HepG2 (cell line): Measurements from ENCODE around the gene PPHLN1. TPM values are rescaled to one million over a fixed set of nuclear protein-coding genes. Genes with fewer than 3 reads are reported as not detected.

Source experiments
- ATAC-seq: fragments of 200-7000 bp; cut with Tn5 transposase; 3 replicates; pipeline ENCODE4 v1.9.1; 2020; ENCODE audit warnings: mild to moderate bottlenecking, moderate library complexity
- BruUV-seq: library from RNA; stranded (reverse); fragments of 400-500 nt; replicated peaks from 2 replicates; lab custom pipeline; 2021; lab: Mats Ljungman, UMichigan
- CTCF ChIA-PET: fragments of 300-600 bp; formaldehyde crosslinking; extraction: SDS; loops from one replicate; lab custom pipeline; 2021; ENCODE audit warnings: low total read pairs, inconsistent platforms, low intra/inter-chr PET ratio; lab: Yijun Ruan, JAX
- POLR2A ChIA-PET: fragments of 350-600 bp; sonication (Branson Sonifier 250); formaldehyde crosslinking; loops from one replicate; lab custom pipeline; 2020; ENCODE audit warnings: antibody characterized with exemption, inconsistent platforms; lab: Yijun Ruan, JAX
- DNase-seq: peaks from one replicate; pipeline ENCODE4 v3.0.0-alpha.2; 2015; ENCODE audit warnings: low spot score
- FAIRE-seq: peaks from 3 replicates; lab custom pipeline; 2011; peaks lifted over from hg19 to GRCh38; lab: Jason Lieb, UNC
- H2AFZ ChIP-seq: one replicate; pipeline ENCODE4 v1.6.1; 2011; ENCODE audit warnings: low read length, inconsistent platforms
- H3K27ac ChIP-seq: fragments of 300-600 bp; 3 replicates; pipeline ENCODE4 v1.8.0; 2011; ENCODE audit warnings: mixed run types, mild to moderate bottlenecking, mixed read lengths, low read length, inconsistent platforms; ENCODE audit not compliant: insufficient read depth; ENCODE audit errors: extremely low read length
- H3K27me3 ChIP-seq, 2 experiments: fragments of 200-600 bp in 1 of 2; 2 replicates in 1 of 2; 3 replicates in 1 of 2; pipeline versions ENCODE4 v1.6.0 to v1.8.0; 2011; ENCODE audit warnings: low read length in 2 of 2, mild to moderate bottlenecking in 2 of 2, moderate library complexity in 2 of 2, inconsistent platforms in 1 of 2; ENCODE audit not compliant: insufficient read depth in 2 of 2, control insufficient read depth in 1 of 2
- H3K36me3 ChIP-seq, 2 experiments: fragments of 200-600 bp in 1 of 2; replicated peaks in 1 of 2; 2 replicates in 1 of 2; 3 replicates in 1 of 2; pipeline versions ENCODE4 v1.5.1 to v1.8.0; 2011; ENCODE audit warnings: low read length in 2 of 2, inconsistent platforms in 1 of 2; ENCODE audit not compliant: insufficient read depth in 2 of 2, control insufficient read depth in 1 of 2
- H3K4me1 ChIP-seq: 2 replicates; pipeline ENCODE4 v1.5.1; 2012; ENCODE audit warnings: low read length, inconsistent platforms; ENCODE audit not compliant: insufficient read depth
- H3K4me2 ChIP-seq: 2 replicates; pipeline ENCODE4 v1.6.0; 2011; ENCODE audit warnings: low read depth, low read length, inconsistent platforms
- H3K4me3 ChIP-seq, 3 experiments: fragments of 200-600 bp in 1 of 3; sonication (generic), shearing (Covaris generic) in 1 of 3; replicated peaks in 1 of 3; 2 replicates each; pipeline ENCODE4 v1.5.1; 2011 to 2016; ENCODE audit warnings: low read length in 3 of 3, inconsistent platforms in 2 of 3, low read depth in 2 of 3, mild to moderate bottlenecking in 2 of 3, control low read depth in 1 of 3, mixed read lengths in 1 of 3; ENCODE audit not compliant: insufficient read depth in 1 of 3
- H3K79me2 ChIP-seq: one replicate; pipeline ENCODE4 v1.6.1; 2011; ENCODE audit warnings: low read length, inconsistent platforms; ENCODE audit not compliant: insufficient read depth
- H3K9ac ChIP-seq: 2 replicates; pipeline ENCODE4 v1.6.0; 2011; ENCODE audit warnings: mild to moderate bottlenecking, low read depth, low read length, inconsistent platforms; ENCODE audit not compliant: insufficient read depth
- H3K9me3 ChIP-seq: 2 replicates; pipeline ENCODE4 v1.5.1; 2012; ENCODE audit warnings: mild to moderate bottlenecking, low read length
- H4K20me1 ChIP-seq: 2 replicates; pipeline ENCODE4 v1.6.0; 2011; ENCODE audit warnings: inconsistent platforms, mild to moderate bottlenecking, low read length, moderate library complexity; ENCODE audit not compliant: insufficient read depth
- ERF ChIP-seq: IDR thresholded peaks from 2 replicates; pipeline ENCODE4 v1.6.1; 2018; ENCODE audit warnings: missing biosample characterization, missing genetic modification reagents
- SP140L ChIP-seq: sonication (generic); formaldehyde crosslinking; IDR thresholded peaks from 2 replicates; pipeline ENCODE4 v1.4.0; 2020; ENCODE audit warnings: missing genetic modification reagents, borderline replicate concordance
- ZNF432 ChIP-seq: sonication (generic); formaldehyde crosslinking; IDR thresholded peaks from 2 replicates; pipeline ENCODE4 v1.5.0; 2020; ENCODE audit warnings: missing genetic modification reagents, mild to moderate bottlenecking, borderline replicate concordance
- WGBS: methylation state at CpG from one replicate; pipeline ENCODE4 v1.1.6; 2017; ENCODE audit warnings: low lambda C conversion rate; 5-methylcytosine and 5-hydroxymethylcytosine counted together
- in situ Hi-C: cut with HindIII; loops from 2 replicates; pipeline ENCODE4 v1.10.0; 2017; ENCODE audit warnings: low pct_unique_long_range_greater_than_20kb; ENCODE audit not compliant: extremely low pct_ligation_motif_present
- intact Hi-C: fragments of 100-400 bp; cut with micrococcal nuclease; formaldehyde crosslinking; loops from one replicate; pipeline ENCODE4 v1.10.0; 2022; ENCODE audit not compliant: unreplicated experiment
- polyA plus RNA-seq, 8 experiments: library from polyadenylated mRNA; depleted of rRNA in 3 of 8; stranded (reverse) in 7 of 8; unstranded in 1 of 8; fragments of >200 nt; fragmentation: Illumina TruSeq in 4 of 8; extraction: Trizol in 4 of 8; gene quantifications; 2 replicates each; pipeline versions ENCODE4 v1.2.1 to v1.2.3, GENCODE V29; 2011 to 2016; ENCODE audit warnings: low read depth in 4 of 8, missing spikeins in 1 of 8, mixed read lengths in 1 of 8; ENCODE audit not compliant: insufficient read depth in 1 of 8
- total RNA-seq, 5 experiments: library from RNA; depleted of rRNA; stranded (reverse); fragments of >200 nt; fragmentation: Illumina TruSeq; extraction: Trizol; gene quantifications; 2 replicates each; pipeline ENCODE4 v1.2.3, GENCODE V29; 2016; ENCODE audit warnings: low read depth in 1 of 5
- TF ChIP-seq, protein P1 (sequence below): sonication (generic); formaldehyde crosslinking; IDR thresholded peaks from 2 replicates; pipeline ENCODE4 v1.5.1; 2020; ENCODE audit warnings: missing genetic modification reagents, mild to moderate bottlenecking, borderline replicate concordance
- TF ChIP-seq, protein P2 (sequence below): sonication (generic); formaldehyde crosslinking; IDR thresholded peaks from 2 replicates; pipeline ENCODE4 v1.4.0; 2020; ENCODE audit warnings: missing genetic modification reagents, borderline replicate concordance
- TF ChIP-seq, protein P3 (sequence below): IDR thresholded peaks from 2 replicates; pipeline ENCODE4 v1.4.0; 2020; ENCODE audit warnings: mild to moderate bottlenecking, missing genetic modification reagents
- TF ChIP-seq, protein P4 (sequence below): sonication (generic); formaldehyde crosslinking; IDR thresholded peaks from 2 replicates; pipeline ENCODE4 v1.4.0; 2020; ENCODE audit warnings: mild to moderate bottlenecking, low read depth, missing genetic modification reagents

PPHLN1 gene
- total and polyA plus RNA-seq, 2 of the 13 experiments (the other 11 are each of a cell fraction or from before 2014, with no cell fraction given): 43.4 to 66.0 TPM

DNA sequence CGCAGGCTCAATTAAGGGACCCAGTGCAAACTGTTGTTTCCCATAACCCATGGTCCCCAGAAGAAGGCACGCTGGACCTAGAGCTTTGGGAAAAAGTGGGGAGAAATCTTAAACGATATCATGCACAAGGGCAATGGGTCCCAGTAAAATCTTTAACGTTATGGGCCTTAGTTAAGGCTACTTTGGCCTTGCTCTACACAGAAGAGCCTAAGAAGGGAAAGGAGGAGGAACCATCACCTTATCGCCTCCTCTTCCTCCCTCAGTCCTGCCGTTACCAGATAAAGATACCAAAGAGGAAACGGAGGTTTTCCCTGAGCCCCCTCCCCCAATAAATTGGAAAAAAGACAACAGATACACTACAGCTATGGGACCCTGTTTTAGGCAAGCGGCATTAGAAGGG lies 116.9 kb downstream of the PPHLN1 start:
- CTCF ChIA-PET: no interaction called here
- no peaks in the 10 kb centered on the region for H3K9me3 ChIP-seq
- no peak overlapping the region for H3K27ac ChIP-seq
- no peak overlapping the region for H2AFZ ChIP-seq
- DNase-seq (no peak), FAIRE-seq (no peak), ATAC-seq (no peak)
- no peaks in the 10 kb centered on the region for H3K79me2 ChIP-seq
- TF ChIP-seq, protein P1, sequence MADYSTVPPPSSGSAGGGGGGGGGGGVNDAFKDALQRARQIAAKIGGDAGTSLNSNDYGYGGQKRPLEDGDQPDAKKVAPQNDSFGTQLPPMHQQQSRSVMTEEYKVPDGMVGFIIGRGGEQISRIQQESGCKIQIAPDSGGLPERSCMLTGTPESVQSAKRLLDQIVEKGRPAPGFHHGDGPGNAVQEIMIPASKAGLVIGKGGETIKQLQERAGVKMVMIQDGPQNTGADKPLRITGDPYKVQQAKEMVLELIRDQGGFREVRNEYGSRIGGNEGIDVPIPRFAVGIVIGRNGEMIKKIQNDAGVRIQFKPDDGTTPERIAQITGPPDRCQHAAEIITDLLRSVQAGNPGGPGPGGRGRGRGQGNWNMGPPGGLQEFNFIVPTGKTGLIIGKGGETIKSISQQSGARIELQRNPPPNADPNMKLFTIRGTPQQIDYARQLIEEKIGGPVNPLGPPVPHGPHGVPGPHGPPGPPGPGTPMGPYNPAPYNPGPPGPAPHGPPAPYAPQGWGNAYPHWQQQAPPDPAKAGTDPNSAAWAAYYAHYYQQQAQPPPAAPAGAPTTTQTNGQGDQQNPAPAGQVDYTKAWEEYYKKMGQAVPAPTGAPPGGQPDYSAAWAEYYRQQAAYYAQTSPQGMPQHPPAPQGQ (CRISPR knock-in tag): no peak
- no peak for TF ChIP-seq SP140L (CRISPR knock-in tag)
- TF ChIP-seq, protein P2, sequence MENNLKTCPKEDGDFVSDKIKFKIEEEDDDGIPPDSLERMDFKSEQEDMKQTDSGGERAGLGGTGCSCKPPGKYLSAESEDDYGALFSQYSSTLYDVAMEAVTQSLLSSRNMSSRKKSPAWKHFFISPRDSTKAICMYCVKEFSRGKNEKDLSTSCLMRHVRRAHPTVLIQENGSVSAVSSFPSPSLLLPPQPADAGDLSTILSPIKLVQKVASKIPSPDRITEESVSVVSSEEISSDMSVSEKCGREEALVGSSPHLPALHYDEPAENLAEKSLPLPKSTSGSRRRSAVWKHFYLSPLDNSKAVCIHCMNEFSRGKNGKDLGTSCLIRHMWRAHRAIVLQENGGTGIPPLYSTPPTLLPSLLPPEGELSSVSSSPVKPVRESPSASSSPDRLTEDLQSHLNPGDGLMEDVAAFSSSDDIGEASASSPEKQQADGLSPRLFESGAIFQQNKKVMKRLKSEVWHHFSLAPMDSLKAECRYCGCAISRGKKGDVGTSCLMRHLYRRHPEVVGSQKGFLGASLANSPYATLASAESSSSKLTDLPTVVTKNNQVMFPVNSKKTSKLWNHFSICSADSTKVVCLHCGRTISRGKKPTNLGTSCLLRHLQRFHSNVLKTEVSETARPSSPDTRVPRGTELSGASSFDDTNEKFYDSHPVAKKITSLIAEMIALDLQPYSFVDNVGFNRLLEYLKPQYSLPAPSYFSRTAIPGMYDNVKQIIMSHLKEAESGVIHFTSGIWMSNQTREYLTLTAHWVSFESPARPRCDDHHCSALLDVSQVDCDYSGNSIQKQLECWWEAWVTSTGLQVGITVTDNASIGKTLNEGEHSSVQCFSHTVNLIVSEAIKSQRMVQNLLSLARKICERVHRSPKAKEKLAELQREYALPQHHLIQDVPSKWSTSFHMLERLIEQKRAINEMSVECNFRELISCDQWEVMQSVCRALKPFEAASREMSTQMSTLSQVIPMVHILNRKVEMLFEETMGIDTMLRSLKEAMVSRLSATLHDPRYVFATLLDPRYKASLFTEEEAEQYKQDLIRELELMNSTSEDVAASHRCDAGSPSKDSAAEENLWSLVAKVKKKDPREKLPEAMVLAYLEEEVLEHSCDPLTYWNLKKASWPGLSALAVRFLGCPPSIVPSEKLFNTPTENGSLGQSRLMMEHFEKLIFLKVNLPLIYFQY (CRISPR knock-in tag): no peak
- TF ChIP-seq, protein P3, sequence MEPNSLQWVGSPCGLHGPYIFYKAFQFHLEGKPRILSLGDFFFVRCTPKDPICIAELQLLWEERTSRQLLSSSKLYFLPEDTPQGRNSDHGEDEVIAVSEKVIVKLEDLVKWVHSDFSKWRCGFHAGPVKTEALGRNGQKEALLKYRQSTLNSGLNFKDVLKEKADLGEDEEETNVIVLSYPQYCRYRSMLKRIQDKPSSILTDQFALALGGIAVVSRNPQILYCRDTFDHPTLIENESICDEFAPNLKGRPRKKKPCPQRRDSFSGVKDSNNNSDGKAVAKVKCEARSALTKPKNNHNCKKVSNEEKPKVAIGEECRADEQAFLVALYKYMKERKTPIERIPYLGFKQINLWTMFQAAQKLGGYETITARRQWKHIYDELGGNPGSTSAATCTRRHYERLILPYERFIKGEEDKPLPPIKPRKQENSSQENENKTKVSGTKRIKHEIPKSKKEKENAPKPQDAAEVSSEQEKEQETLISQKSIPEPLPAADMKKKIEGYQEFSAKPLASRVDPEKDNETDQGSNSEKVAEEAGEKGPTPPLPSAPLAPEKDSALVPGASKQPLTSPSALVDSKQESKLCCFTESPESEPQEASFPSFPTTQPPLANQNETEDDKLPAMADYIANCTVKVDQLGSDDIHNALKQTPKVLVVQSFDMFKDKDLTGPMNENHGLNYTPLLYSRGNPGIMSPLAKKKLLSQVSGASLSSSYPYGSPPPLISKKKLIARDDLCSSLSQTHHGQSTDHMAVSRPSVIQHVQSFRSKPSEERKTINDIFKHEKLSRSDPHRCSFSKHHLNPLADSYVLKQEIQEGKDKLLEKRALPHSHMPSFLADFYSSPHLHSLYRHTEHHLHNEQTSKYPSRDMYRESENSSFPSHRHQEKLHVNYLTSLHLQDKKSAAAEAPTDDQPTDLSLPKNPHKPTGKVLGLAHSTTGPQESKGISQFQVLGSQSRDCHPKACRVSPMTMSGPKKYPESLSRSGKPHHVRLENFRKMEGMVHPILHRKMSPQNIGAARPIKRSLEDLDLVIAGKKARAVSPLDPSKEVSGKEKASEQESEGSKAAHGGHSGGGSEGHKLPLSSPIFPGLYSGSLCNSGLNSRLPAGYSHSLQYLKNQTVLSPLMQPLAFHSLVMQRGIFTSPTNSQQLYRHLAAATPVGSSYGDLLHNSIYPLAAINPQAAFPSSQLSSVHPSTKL (CRISPR knock-in tag): no peak
- no peak for TF ChIP-seq ZNF432 (CRISPR knock-in tag)
- no peak for TF ChIP-seq ERF (CRISPR knock-in tag)
- TF ChIP-seq, protein P4, sequence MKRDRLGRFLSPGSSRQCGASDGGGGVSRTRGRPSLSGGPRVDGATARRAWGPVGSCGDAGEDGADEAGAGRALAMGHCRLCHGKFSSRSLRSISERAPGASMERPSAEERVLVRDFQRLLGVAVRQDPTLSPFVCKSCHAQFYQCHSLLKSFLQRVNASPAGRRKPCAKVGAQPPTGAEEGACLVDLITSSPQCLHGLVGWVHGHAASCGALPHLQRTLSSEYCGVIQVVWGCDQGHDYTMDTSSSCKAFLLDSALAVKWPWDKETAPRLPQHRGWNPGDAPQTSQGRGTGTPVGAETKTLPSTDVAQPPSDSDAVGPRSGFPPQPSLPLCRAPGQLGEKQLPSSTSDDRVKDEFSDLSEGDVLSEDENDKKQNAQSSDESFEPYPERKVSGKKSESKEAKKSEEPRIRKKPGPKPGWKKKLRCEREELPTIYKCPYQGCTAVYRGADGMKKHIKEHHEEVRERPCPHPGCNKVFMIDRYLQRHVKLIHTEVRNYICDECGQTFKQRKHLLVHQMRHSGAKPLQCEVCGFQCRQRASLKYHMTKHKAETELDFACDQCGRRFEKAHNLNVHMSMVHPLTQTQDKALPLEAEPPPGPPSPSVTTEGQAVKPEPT (CRISPR knock-in tag): no peak
- no peak overlapping the region for H3K4me3 ChIP-seq
- no peaks in the 10 kb centered on the region for H3K27me3 ChIP-seq
- intact Hi-C loops: no loop called here
- in situ Hi-C loops: no loop called here
- POLR2A ChIA-PET: no interaction called here
- no peaks in the 10 kb centered on the region for H4K20me1 ChIP-seq
- H3K9ac ChIP-seq: no peak overlapping the region
- BruUV-seq: no TSS peak
- H3K4me2 ChIP-seq: no peak overlapping the region
- H3K36me3 ChIP-seq: peaks cover 9 to 32% of the 10 kb centered on the region in 2 experiments; a peak in 4 of 5 replicates
- WGBS: 95% methylated on average over 8 of the region's 8 CpGs
- H3K4me1 ChIP-seq: peaks cover 18% of the 10 kb centered on the region
